HG03558 (cell line): ENCODE results near the gene PI4KA.
"Not testable (repeated sequence)": the region's sequence is repeated elsewhere in the genome, so short reads cannot be mapped to it uniquely, and the experiment has no call there.

Experiments used
- ATAC-seq: cut with Tn5 transposase; IDR thresholded peaks from one replicate; pipeline ENCODE4 v1.9.1; 2021; ENCODE audit warnings: moderate number of reproducible peaks; ENCODE audit not compliant: unreplicated experiment; ENCODE audit errors: extremely low read depth

The PI4KA gene

GRCh38 chr22:20781272-20781990 lies 77.2 kb downstream of the PI4KA start:
- ATAC-seq: no peak

- ATAC-seq: no peak
Measured at GRCh38 chr22:20779818-20780158, 78.8 kb downstream of the PI4KA start.

- no peak for ATAC-seq
Measured at GRCh38 chr22:20779014-20779817, 79.4 kb downstream of the PI4KA start.

GRCh38 chr22:20777420-20778177 lies 81.0 kb downstream of the PI4KA start:
- ATAC-seq: no peak

- ATAC-seq: no peak
Measured at GRCh38 chr22:20776624-20777405, 81.8 kb downstream of the PI4KA start.

GRCh38 chr22:20775342-20775895 lies 83.2 kb downstream of the PI4KA start:
- ATAC-seq: no peak

GRCh38 chr22:20774882-20775281 lies 83.7 kb downstream of the PI4KA start:
- no peak for ATAC-seq

GRCh38 chr22:20773793-20774212 lies 84.8 kb downstream of the PI4KA start, which contains the start of gene SERPIND1:
TSS of gene SERPIND1 (plus strand) at chr22:20774113. CDS start at chr22:20779313, 5,200 bp downstream.
- no peak for ATAC-seq

GRCh38 chr22:20771918-20772625 lies 86.5 kb downstream of the PI4KA start:
- no peak for ATAC-seq

- not testable (repeated sequence) for ATAC-seq
Measured at GRCh38 chr22:20769496-20769826, 89.2 kb downstream of the PI4KA start.

GRCh38 chr22:20766530-20766929 lies 92.1 kb downstream of the PI4KA start:
- ATAC-seq: no peak

- no peak for ATAC-seq
Measured at GRCh38 chr22:20765938-20766337, 92.7 kb downstream of the PI4KA start.

- ATAC-seq: no peak
Measured at GRCh38 chr22:20764729-20765128, 93.9 kb downstream of the PI4KA start.

GRCh38 chr22:20764471-20764720 lies 94.2 kb downstream of the PI4KA start:
- ATAC-seq: no peak

- no peak for ATAC-seq
Measured at GRCh38 chr22:20763630-20764470, 94.8 kb downstream of the PI4KA start.

GRCh38 chr22:20762233-20762796 lies 96.3 kb downstream of the PI4KA start:
- no peak for ATAC-seq

- no peak for ATAC-seq
Measured at GRCh38 chr22:20761536-20761935, 97.1 kb downstream of the PI4KA start.

GRCh38 chr22:20760084-20760483 lies 98.5 kb downstream of the PI4KA start:
- no peak for ATAC-seq
